Measurements from ENCODE around the gene UBTD2. TPM values are rescaled to one million over a fixed set of nuclear protein-coding genes. Genes with fewer than 3 reads are reported as not detected.
A peak's percentile ranks its signal among the peaks of the same experiment; 100 is the strongest.

Gene UBTD2
- total RNA-seq, 1 donor from 2014 or later = 9.0 TPM

- Mint-ChIP-seq H3K36me3 (ENCODE audit: low read depth) (peaks cover 51% of the 10 kb centered on the region), H3K4me1 (peaks cover 87% of the 10 kb centered on the region), H3K4me3 (no peak overlapping the region), H3K27ac (peak overlapping the region; percentile 68), H3K9me3 (no peaks in the 10 kb centered on the region), H3K27me3 (no peaks in the 10 kb centered on the region)
- ATAC-seq (ENCODE audit: low read depth) (peak; percentile 69), DNase-seq (no peak)
- POLR2A ChIA-PET = interaction anchor here (0.8 to 1.2 kb wide), 3 partner anchors 9 to 54 kb away, joined by 3 to 7 read pairs (median 3); no protein-coding TSS in a partner anchor
- no peak for TF ChIP-seq CTCF (IDR thresholded peaks at IDR 0.05)
- CTCF ChIA-PET = no interaction called here
- intact Hi-C loops (cut with micrococcal nuclease) = loop anchor here (1.0 kb wide), 1 partner anchor 10 kb away; no protein-coding TSS in a partner anchor
Measured at GRCh38 chr5:172165465-172165864, 118.1 kb downstream of the UBTD2 start.

GRCh38 chr5:172164769-172165212 is 118.8 kb downstream of the UBTD2 start:
- Mint-ChIP-seq H3K27ac (peak overlapping the region; percentile 68), H3K4me1 (peaks cover 87% of the 10 kb centered on the region), H3K9me3 (no peaks in the 10 kb centered on the region), H3K4me3 (no peak overlapping the region), H3K36me3 (ENCODE audit: low read depth) (peaks cover 45% of the 10 kb centered on the region), H3K27me3 (no peaks in the 10 kb centered on the region)
- no peak for TF ChIP-seq CTCF (IDR thresholded peaks at IDR 0.05)
- ChIA-PET POLR2A (interaction anchor here (0.7 to 2.3 kb wide), 5 partner anchors 10 to 53 kb away, joined by 3 to 7 read pairs (median 4); no protein-coding TSS in a partner anchor), CTCF (no interaction called here)
- intact Hi-C loops (cut with micrococcal nuclease) = loop anchor here (1.0 kb wide), 1 partner anchor 11 kb away; no protein-coding TSS in a partner anchor
- ATAC-seq (ENCODE audit: low read depth) (no peak), DNase-seq (no peak)

- Mint-ChIP-seq H3K27me3 (no peaks in the 10 kb centered on the region), H3K27ac (peak overlapping the region; percentile 46), H3K4me3 (no peak overlapping the region), H3K4me1 (peaks cover 85% of the 10 kb centered on the region), H3K36me3 (ENCODE audit: low read depth) (peaks cover 34% of the 10 kb centered on the region), H3K9me3 (no peaks in the 10 kb centered on the region)
- CTCF ChIA-PET = no interaction called here
- DNase-seq (no peak), ATAC-seq (ENCODE audit: low read depth) (no peak)
- TF ChIP-seq CTCF (IDR thresholded peaks at IDR 0.05) = no peak
- POLR2A ChIA-PET = interaction anchor here (2.3 kb wide), 1 partner anchor 11 kb away, joined by 6 read pairs; no protein-coding TSS in a partner anchor
- intact Hi-C loops (cut with micrococcal nuclease) = no loop called here
Measured at GRCh38 chr5:172163346-172163745, 120.2 kb downstream of the UBTD2 start.

- intact Hi-C loops (cut with micrococcal nuclease) = no loop called here
- ChIA-PET POLR2A (interaction anchor here (0.6 to 2.3 kb wide), 3 partner anchors 12 to 48 kb away, joined by 4 to 6 read pairs (median 5); no protein-coding TSS in a partner anchor), CTCF (interaction anchor here (0.8 kb wide), 1 partner anchor 25 kb away, joined by 3 read pairs; the partner anchor contains the start of gene STK10)
- Mint-ChIP-seq H3K9me3 (no peaks in the 10 kb centered on the region), H3K4me3 (no peak overlapping the region), H3K36me3 (ENCODE audit: low read depth) (peaks cover 32% of the 10 kb centered on the region), H3K4me1 (peaks cover 85% of the 10 kb centered on the region), H3K27me3 (no peaks in the 10 kb centered on the region), H3K27ac (peak overlapping the region; percentile 46)
- ATAC-seq (ENCODE audit: low read depth) = no peak
- no peak for TF ChIP-seq CTCF (IDR thresholded peaks at IDR 0.05)
- DNase-seq = no peak
Measured at GRCh38 chr5:172162987-172163343, 120.6 kb downstream of the UBTD2 start.

- Mint-ChIP-seq H3K36me3 (ENCODE audit: low read depth) (peaks cover 29% of the 10 kb centered on the region), H3K27ac (no peak overlapping the region), H3K9me3 (no peaks in the 10 kb centered on the region), H3K27me3 (no peaks in the 10 kb centered on the region), H3K4me3 (no peak overlapping the region), H3K4me1 (peaks cover 83% of the 10 kb centered on the region)
- ATAC-seq (ENCODE audit: low read depth) = no peak
- TF ChIP-seq CTCF (IDR thresholded peaks at IDR 0.05) = no peak
- ChIA-PET POLR2A (interaction anchor here (0.6 to 2.3 kb wide), 3 partner anchors 12 to 48 kb away, joined by 4 to 6 read pairs (median 5); no protein-coding TSS in a partner anchor), CTCF (interaction anchor here (0.8 kb wide), 1 partner anchor 26 kb away, joined by 3 read pairs; the partner anchor contains the start of gene STK10)
- no peak for DNase-seq
- intact Hi-C loops (cut with micrococcal nuclease) = no loop called here
Measured at GRCh38 chr5:172162323-172162986, 121.1 kb downstream of the UBTD2 start.

Data from activated B cell treated with CpG ODN at 0.5 μM for 24 hours (primary cell).